Measurements from ENCODE around the gene SOAT1. TPM values are rescaled to one million over a fixed set of nuclear protein-coding genes. Genes with fewer than 3 reads are reported as not detected.

The SOAT1 gene
- total and polyA plus RNA-seq, 2 of the 8 experiments (the other 6 are each of a cell fraction or from before 2014, with no cell fraction given), result 2.7 to 4.7 TPM

GRCh38 chr1:179341943-179342547 lies 48.4 kb downstream of the SOAT1 start:
- Histone ChIP-seq H3K23me2 (ENCODE audit: low read depth, low read length) (no peaks in the 10 kb centered on the region), H3K9ac (replicated peaks in 1 of 4; ENCODE audit: extremely low read depth in 1 of 4, low read depth in 3 of 4, low read length in 3 of 4) (no peak overlapping the region), H3K36me3 (ENCODE audit: control insufficient read depth in 2 of 4, insufficient read depth in 4 of 4, low read length in 3 of 4) (no peaks in the 10 kb centered on the region), H2AK5ac (ENCODE audit: low read depth, low read length) (no peak overlapping the region), H4K8ac (ENCODE audit: extremely low read depth, insufficient read depth, low read length) (no peak overlapping the region), H3K27me3 (replicated peaks in 1 of 4; ENCODE audit: control insufficient read depth in 3 of 4, extremely low read depth in 1 of 4, insufficient read depth in 3 of 4, low read length in 3 of 4) (peaks cover 0 to 1% (median 0%) of the 10 kb centered on the region in 4 experiments; a peak in 1 of 7 replicates), H3K23ac (ENCODE audit: insufficient read length) (no peak overlapping the region), H3K79me1 (ENCODE audit: low read depth, low read length) (no peaks in the 10 kb centered on the region), H4K20me1 (replicated peaks in 1 of 2; ENCODE audit: control insufficient read depth in 1 of 2, insufficient read depth in 2 of 2, low read length in 2 of 2) (no peaks in the 10 kb centered on the region), H3K79me2 (ENCODE audit: control insufficient read depth in 1 of 2, insufficient read depth in 2 of 2, low read length in 2 of 2) (no peaks in the 10 kb centered on the region), H3K18ac (ENCODE audit: extremely low read depth, low read length) (no peak overlapping the region), H2BK15ac (ENCODE audit: low read length) (no peak overlapping the region), H2BK5ac (ENCODE audit: low read depth, low read length) (no peak overlapping the region), H3K14ac (ENCODE audit: insufficient read length) (no peak overlapping the region), H4K5ac (ENCODE audit: insufficient read length, low read depth, low read length) (no peak overlapping the region), H3K56ac (replicated peaks; ENCODE audit: insufficient read length, low read depth, low read length) (no peak overlapping the region), H3K4me1 (replicated peaks in 1 of 4; ENCODE audit: control insufficient read depth in 3 of 4, insufficient read depth in 4 of 4, low read length in 3 of 4) (no peaks in the 10 kb centered on the region), H4K91ac (replicated peaks; ENCODE audit: insufficient read length, low read length) (no peak overlapping the region), H3K4ac (replicated peaks; ENCODE audit: insufficient read length, low read depth, low read length) (no peak overlapping the region), H2BK12ac (ENCODE audit: low read depth, low read length) (no peak overlapping the region), H3K4me2 (ENCODE audit: insufficient read depth in 1 of 2, low read depth in 2 of 2, low read length in 2 of 2) (no peak overlapping the region), H3K9me3 (ENCODE audit: insufficient read depth in 2 of 2, low read depth in 1 of 2, low read length in 1 of 2) (no peaks in the 10 kb centered on the region), H3K27ac (ENCODE audit: low read depth, low read length) (no peak overlapping the region), H3K4me3 (ENCODE audit: extremely low read depth in 1 of 4, insufficient read depth in 2 of 4, low read depth in 3 of 4, low read length in 4 of 4) (no peak overlapping the region), H2BK20ac (ENCODE audit: low read length) (no peak overlapping the region), H2BK120ac (replicated peaks; ENCODE audit: low read depth, low read length) (no peak overlapping the region), H2AFZ (ENCODE audit: low read length) (no peak overlapping the region)
- WGBS, 2 experiments (ENCODE audit: extremely low coverage in 1 of 2, insufficient coverage in 1 of 2, insufficient read length in 1 of 2, insufficient replicate concordance in 2 of 2, low coverage in 1 of 2, low lambda C conversion rate in 2 of 2, missing lambda C conversion rate in 1 of 2), result 91% methylated on average over 4 of the region's 4 CpGs; no CpG with 5 or more reads in 1 of the 2 experiments
- FAIRE-seq (no peak), DNase-seq (ENCODE audit: low read depth in 1 of 2, low spot score in 2 of 2) (no peak)
- ChIA-PET CTCF (ENCODE audit: partially characterized antibody) (no interaction called here), POLR2A (ENCODE audit: partially characterized antibody) (no interaction called here)
- TF ChIP-seq BCL11A (IDR thresholded peaks at IDR 0.05; ENCODE audit: low read depth in 2 of 2, low read length in 2 of 2) (no peak), CBX5 (IDR thresholded peaks at IDR 0.05; ENCODE audit: low read depth, low read length) (no peak), SAP30 (IDR thresholded peaks at IDR 0.05; ENCODE audit: insufficient read depth, insufficient replicate concordance, low read length) (no peak), CHD1 (IDR thresholded peaks at IDR 0.05; ENCODE audit: low read depth, low read length) (no peak), MAX (IDR thresholded peaks at IDR 0.05) (no peak), EGR1 (IDR thresholded peaks at IDR 0.05; ENCODE audit: borderline replicate concordance, low read depth, low read length) (no peak), SUZ12 (IDR thresholded peaks at IDR 0.05; ENCODE audit: low read length) (no peak)
